ENCODE results near the gene MED12L.
A peak's percentile ranks its signal among the peaks of the same experiment; 100 is the strongest.

Gene MED12L

DNA sequence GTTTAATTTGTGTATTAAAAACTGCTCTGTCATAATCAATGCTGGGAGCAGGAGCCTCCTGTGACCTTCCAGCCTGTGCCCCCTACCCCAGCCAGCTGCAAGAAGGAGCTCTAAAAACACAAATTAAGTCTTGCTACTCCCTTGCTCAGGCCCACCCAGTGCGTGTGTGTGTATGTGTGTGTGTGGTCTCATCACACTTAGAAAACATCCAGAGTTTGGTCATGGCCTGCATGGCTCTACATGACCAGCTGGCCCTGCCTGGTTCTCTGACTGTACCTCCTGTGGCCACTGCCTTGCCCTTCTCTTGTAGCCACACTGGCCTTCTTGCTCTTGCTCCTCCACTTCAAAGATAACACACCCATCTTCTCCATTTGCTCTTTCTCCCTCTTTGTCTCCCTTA lies 179.1 kb downstream of the MED12L start:
- no peak for DNase-seq

DNA sequence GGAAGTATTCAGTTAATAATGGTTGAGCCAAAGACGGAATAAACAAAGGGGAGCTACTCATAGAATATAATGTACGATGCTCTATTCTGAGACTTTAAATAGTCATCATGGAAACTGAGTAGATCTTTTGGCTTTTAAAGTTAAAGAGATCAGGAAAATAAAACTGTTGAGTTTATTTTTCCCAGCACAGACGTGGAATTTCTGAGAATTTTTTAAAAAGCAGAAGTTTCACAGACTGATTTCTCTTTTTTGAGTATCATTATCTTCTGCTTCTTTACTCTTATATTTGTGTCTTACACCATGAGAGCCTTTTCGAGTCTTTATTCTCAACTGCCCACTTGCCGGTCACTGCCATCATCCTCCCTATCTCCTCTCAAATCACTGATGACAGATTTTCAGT lies 179.7 kb downstream of the MED12L start:
- no peak for DNase-seq

GRCh38 chr3:151265866-151266265 lies 180.4 kb downstream of the MED12L start:
- DNase-seq: no peak

DNA sequence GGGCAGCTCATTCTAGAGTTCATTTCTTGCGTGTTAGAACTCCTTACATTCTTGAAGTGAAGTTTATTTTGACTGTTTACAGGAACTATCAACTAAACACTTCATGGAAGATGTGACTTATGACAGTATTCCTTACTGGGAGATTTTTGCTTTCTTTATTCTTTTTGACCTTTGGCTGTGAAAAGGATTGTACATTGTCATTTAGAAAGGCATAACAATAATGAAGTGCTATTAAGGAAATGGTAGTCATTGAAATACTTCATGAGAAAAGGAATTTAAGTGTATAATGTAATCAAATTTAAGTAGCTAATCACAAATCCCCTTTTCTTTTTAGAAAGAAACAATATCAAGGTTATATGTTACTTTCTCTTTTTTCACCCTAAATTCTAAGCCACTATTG lies 181.6 kb downstream of the MED12L start:
- DNase-seq: no peak

- DNase-seq: peak; percentile 21
These were observed 183.1 kb downstream of the MED12L start for GRCh38 chr3:151268267-151269235.

DNA sequence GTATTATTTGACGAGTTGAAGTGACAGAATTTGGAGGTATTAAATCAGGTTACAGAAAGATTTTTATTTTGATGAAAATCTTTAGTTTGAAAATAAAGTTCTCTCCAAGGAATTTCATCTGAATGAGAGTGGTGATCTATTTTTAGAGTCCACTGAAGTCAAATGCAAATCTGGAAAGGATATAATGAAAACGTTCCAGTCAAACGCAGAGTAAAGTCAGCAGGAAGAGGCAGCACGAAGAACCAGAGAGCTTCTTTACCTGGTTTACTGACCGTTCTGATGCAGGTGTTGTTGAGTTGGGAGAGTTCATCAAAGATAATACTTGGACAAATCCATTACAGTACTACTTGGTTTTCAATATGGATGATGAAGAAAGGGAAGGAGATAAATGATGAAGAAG lies 184.2 kb downstream of the MED12L start:
- no peak for DNase-seq

DNA sequence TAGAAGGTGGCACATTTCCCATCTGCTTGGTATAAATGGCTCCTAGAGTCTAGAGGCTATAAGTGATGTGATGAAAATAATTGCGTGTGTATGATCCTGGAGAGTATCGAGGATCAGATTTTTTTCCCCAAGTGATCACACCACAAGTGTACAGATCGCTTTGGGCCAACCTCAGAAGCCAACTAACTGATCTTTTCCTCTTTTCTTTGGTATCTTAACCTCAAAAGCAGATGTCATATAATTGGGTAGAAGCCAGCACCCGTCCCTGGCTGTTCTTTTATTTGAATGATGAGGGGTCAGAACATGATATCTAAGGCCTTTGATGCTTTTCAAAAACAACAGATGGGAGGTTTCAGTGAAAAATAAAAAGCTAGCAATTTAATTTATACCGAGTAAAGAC lies 189.6 kb downstream of the MED12L start:
- no peak for DNase-seq

- no peak for DNase-seq
These were observed 190.7 kb downstream of the MED12L start for GRCh38 chr3:151276038-151276686.

DNA sequence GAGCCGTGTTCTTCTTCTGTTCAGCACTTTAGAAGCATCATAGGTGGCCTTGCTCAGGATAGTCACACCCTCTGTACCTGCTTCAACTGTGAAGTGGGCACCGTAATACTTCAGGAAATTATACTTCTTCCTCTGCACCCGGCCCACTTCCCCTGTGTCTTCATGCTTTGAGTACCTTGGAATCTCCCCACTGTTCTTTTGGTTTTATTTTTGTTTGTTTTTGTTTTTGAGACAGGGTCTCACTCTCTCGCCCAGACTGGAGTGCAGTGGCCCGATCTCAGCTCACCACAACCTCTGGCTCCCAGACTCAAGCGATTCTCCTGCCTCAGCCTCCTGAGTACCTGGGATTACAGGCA lies 191.2 kb downstream of the MED12L start:
- peak; percentile 15 for DNase-seq

DNA sequence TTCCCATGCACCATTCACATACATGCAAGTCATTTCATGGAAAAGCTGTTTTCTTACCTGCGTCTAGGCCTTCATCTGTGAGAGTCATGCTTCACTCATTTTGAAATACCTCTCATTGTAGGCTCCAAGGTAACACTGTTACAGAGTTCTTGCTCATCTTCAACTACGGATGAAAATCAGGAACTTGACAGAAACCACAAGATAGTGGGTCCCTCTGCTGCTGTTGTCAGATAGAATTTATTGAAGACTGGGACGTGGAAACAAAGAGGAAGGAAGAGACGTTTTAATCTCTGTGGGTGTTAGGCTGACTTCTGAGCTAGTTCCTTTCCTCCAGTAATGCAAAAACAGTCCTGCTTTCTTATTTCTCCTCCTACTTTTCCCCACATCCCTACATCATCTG lies 192.8 kb downstream of the MED12L start, which contains the start of gene P2RY14:
Gene P2RY14, minus strand, starts transcription at position 313 of the 400 bp plus-strand sequence. CDS start 64,226 bp downstream, outside the sequence.
- DNase-seq: no peak

- no peak for DNase-seq
These were observed 196.3 kb downstream of the MED12L start for GRCh38 chr3:151281671-151282324.

- DNase-seq: no peak
These were observed 197.5 kb downstream of the MED12L start for GRCh38 chr3:151282921-151283320.

- no peak for DNase-seq
These were observed 197.9 kb downstream of the MED12L start for GRCh38 chr3:151283387-151283786.

DNA sequence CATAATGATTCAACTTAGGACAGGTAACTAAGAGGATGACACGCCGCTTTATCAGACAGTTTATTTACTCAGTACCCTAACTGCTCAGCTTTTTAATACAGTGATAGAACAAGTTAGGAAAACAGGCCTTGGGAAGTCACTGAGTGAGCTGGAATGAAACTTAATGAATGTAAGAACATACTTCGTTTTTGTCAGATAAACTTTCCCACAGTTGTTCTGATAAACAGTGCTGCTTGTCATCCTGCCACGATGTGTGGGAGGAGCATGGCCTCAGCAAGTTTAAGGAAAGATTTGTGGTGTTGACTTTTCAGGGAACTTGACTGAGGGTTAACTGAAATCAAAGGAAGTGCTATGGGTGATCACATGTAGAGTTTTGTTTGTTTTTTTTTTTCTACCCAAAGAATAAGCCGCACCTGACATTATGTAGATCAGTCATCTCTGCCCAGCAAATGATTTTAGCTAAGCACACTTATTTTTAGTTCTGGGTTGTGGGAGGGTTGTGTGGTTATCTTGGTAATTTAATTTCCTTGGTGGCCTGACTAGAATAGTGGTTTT lies 198.5 kb downstream of the MED12L start:
- DNase-seq: no peak

- DNase-seq: no peak
These were observed 200.5 kb downstream of the MED12L start for GRCh38 chr3:151285940-151286339.

DNA sequence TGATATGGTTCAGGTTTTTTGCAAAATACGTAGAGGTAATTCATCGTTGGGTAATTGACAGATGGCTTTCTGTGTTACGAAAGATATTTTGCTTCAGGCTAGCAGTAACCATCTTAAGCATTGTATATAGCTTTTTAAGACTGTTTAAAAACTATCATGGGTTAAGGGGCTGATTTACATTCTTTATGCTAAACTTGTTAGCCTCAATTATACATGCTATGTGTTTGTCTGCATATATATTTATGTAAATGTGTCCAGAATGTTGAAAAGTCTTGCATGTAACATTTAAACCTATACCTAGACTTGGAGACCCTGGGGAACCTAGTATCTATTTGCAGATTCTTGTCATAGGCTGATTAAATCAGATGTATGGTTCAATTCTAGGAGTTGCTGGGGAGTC lies 204.0 kb downstream of the MED12L start:
- DNase-seq: no peak

DNA sequence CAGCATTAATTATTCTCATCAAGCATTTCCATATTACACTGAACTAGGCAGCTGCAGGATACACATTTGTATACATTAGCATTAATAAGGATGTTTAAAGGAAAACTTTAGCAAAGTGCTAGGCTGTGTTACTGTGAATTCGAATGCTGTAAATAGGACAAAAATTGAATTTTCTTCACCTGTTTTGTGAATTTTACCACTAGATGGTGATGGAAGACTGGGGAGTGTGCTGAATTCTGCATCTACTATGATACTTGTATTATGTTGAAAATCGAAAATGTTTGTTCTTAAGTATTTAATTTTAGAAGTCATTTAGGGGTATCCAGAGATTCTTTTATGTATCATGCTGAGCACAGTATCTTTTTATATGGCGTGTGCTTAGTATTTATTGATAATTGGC lies 205.2 kb downstream of the MED12L start:
- no peak for DNase-seq

DNA sequence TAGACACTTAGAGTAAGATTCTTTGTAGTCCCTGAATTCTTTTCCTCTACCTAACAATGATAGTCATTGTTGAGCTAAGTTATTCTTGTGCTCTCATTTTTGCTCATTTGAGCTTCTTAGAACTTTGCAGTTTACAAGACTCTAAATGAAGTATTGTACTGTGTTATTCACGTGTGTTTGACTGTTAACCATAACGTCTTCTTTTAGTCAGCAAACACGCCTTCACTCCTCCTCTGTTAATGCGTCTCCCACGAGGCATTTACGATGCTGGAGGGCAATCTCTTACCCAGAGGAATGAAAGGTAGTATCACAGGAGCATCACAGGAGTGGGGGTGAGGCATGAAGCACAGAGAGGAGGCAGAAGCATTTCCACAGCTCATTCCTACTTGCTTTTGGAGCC lies 207.7 kb downstream of the MED12L start:
- DNase-seq: no peak

- no peak for DNase-seq
These were observed 210.8 kb downstream of the MED12L start for GRCh38 chr3:151296226-151296625.

DNA sequence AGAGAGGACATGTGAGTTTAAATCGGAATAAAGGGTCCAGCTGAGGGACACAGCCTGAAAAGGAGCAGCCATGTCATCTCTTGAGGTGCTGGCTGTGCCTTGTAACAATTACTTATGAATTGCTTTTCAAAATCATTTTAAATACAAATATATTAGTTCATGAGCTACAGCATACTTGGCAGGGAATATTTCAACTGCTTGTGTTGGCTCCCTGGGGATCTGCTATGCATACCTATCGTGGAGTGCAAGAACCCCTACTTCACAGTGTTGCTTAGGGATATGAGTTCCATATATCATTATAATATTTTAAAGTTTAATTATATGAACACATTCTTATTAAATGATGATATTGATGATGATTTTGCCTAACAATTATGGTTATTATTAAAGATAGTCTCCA lies 212.0 kb downstream of the MED12L start:
- DNase-seq: no peak

DNA sequence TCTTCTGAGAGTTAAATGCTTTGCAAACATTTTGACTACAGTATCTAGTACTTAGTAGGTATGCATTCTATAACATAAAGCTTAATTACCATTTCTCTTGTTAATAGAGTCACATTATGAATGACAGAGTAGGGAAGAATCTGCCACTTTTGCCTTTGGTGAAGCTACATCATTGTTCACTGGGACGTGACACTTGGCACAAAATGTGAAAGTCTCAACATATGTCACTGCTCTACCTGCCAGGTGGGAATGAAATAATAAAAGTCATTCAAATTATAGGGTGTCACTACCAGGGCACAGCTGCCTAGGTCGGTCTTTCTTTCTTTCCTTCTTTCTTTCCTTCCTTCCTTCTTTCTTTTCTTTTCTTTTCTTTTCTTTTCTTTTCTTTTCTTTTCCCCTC lies 213.5 kb downstream of the MED12L start:
- no peak for DNase-seq

GRCh38 chr3:151300539-151300938 lies 215.1 kb downstream of the MED12L start:
- no peak for DNase-seq

DNA sequence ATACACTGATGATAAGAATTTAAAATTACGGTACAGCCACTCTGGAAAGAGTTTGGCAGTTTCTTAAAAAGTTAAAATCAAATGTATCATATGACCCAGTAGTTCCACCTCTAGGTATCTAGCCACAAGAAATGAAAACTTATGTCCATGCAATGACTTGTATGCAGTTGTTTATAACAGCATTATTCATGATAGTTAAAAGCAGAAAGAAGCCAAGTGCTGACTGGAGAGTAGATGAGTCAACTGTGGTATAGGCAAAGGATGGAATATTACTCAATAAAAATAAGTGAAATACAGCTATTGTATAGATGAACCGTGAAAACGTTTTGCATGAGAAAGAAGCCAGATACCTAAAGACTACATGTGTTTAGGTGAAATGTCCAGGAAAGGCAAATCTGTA lies 216.3 kb downstream of the MED12L start:
- no peak for DNase-seq

All from activated CD8-positive, alpha-beta memory T cell treated with anti-CD3 and anti-CD28 coated beads, Interleukin-2, amount 50 U/mL, for 4 hours (primary cell).